Fibroblast of skin of left biceps (primary cell): ENCODE results near the gene PRR5L.

Source experiments
- DNase-seq, 2 experiments: peaks; one replicate each; pipeline ENCODE4 v3.0.0-alpha.2; 2013; ENCODE audit warnings: low read depth in 2 of 2

PRR5L gene

DNA sequence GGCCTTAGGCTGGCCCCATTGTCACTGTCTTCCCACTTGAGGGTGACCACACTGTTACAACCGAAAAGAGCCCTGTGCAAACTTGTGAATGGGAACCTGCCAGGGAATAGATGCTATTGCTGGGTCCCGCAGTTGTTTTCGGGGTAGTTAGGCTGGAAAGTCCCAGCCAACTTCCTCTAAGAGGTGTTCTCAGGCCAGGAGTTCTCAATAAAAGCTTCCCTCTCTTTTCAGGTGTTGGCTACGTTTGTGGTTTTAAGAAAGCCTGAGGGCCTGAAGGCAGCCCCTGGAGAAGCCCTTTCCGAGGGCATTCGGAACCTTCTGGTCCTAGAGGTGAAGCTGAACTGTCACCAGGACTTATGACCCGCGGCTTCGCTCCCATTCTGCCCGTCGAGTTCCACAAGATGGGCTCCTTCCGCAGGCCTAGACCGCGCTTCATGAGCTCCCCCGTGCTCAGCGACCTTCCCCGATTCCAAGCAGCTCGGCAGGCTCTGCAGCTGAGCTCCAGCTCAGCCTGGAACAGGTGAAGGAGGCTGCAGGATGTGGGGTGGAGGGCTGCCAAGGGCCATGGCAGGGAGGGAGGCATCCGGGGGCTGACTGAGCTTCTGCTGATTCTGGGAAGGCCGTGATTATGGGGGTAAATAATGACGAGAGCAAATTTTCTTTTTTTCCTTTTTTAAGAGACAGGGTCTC is 104.8 kb downstream of the PRR5L start:
- no peak for DNase-seq

DNA sequence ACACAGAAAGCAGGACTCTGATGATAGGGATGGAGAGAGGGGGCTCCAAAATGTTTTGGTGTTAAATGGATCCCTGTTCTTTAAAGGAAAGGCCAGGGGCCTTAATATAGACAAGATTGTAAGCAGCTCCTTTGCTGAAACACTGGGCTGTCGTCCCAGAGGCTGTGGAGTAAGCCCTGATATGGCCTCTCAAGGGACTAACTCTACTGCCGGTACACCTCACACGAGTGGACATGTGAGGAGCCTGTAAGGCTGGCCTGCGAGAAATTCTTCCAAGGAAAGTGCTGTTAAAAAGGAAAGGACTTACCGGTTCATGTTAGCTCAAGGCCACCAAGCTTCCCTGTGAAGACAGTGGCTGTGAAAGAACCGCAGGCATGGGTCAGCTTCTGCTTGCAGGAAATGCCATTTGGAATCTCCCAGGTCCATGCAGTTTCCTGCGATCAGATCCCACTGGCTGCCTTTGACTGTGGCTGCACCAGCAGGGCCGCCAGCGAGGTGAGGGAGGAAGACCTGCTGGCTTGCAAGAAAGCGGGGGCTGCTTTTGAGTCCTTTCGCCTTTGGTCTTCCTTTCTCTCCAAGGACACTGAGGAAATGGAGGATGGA is 106.6 kb downstream of the PRR5L start:
- no peak for DNase-seq

DNA sequence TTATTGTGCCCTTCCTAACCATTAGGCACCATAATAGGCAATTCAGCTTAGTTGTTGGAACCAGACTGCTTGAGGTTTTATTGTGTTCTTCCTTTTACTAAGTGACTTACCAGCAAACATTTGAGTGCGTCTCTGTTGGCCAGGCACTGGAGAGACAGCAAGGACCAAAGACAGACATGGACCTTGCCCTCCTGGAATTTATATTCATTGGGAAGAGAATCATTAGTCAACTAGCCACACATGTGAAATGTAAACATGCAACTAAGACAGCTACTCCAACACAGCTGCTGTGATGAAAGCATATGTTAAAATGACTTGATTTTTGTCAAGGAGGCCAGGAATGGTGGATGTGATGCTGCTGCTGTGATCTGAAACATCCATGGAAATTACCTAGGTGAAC is 107.6 kb downstream of the PRR5L start:
- no peak for DNase-seq

- no peak for DNase-seq
Measured at GRCh38 chr11:36404831-36405230, 108.7 kb downstream of the PRR5L start.

DNA sequence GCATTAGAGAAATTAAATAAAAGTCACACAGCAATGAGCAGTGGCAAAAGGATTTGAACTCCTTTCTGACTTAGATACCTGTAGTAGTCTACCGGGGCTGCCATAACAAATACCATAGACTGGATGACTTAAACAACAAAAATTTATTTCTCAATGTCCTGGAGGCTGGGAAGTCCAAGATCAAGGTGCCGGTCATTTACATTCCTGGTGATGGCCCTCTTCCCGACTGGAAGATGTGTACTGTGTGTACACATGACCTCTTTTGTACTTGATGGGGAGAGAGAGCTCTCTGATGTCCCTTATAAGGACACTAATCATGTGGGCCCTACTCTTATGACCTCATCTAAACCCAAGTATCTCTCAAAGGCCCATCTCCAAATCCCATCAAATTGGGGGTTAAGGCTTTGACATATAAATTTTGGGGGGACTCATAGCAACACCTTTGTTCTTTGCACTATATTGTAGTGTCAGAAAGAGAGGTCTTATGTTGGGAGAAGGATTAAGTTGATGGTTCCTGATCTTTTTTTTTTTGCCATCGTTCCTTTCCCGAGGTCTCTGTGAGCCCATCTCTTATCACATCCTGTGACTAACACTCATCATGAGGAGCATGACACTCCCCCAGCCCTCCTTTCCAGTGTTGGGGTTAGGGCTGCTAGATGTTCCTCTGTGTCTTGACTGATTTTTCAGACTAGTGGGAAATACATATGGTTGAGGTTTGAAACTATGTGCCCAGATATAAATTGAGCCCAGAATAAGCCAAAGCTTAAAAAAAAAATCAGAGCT is 109.7 kb downstream of the PRR5L start:
- no peak for DNase-seq

- DNase-seq = no peak
Measured at GRCh38 chr11:36407356-36407755, 111.3 kb downstream of the PRR5L start.

GRCh38 chr11:36408498-36409136 is 112.5 kb downstream of the PRR5L start:
- no peak for DNase-seq

DNA sequence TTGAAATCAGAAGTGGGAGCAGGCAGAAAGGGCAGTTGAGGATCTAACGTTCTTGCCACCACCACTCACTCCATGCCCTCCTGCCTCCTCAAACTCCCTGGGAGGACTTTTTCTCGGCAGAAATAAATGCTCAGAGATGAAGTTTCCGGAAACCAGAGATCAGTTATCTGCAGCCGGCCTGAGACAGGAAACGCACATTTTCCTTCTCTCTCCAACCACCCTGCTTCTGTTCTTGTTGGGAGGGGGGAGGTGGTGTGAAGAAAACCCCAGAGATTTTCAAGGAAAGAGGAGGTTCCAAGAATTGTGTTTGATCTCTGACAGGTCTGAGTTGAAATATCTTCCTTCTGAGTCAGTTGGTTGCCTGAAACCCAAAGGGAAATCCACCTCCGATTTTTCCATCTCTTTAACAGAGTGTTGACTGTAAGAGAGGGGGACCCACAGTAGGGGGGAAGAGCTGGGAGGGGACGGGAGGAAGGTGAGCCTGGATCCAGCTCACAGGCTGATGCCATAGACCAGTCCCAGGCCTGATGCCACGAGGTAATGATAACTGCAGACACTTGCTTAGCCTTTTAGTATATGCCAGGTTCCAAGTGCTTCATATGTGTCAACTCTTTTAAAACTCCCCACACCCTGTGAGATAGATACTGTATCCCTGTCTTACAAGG is 113.2 kb downstream of the PRR5L start:
- DNase-seq = no peak

- no peak for DNase-seq
Measured at GRCh38 chr11:36411202-36411640, 115.1 kb downstream of the PRR5L start.

- DNase-seq = no peak
Measured at GRCh38 chr11:36412781-36413383, 116.8 kb downstream of the PRR5L start.

DNA sequence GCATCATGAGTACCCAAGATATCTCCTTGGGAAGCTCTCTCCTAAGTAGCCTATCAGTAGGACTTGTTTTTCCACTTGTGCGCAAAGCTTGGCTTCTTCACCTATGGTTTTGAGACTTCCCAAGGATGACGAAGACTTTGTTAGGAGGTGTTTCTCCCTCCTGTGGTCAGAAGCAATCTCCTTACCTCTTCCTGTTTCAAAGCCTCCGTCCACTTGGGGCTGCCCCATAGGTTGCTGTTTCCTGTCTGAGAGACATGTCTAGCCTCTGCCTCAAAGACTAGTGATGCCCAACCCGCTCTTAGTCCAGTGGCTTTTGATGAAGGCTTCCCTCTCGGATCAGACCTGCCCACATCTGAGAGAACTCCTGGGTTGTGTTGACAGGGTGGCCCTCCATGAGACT is 121.1 kb downstream of the PRR5L start:
- no peak for DNase-seq

- DNase-seq = no peak
Measured at GRCh38 chr11:36419791-36420424, 123.8 kb downstream of the PRR5L start.

DNA sequence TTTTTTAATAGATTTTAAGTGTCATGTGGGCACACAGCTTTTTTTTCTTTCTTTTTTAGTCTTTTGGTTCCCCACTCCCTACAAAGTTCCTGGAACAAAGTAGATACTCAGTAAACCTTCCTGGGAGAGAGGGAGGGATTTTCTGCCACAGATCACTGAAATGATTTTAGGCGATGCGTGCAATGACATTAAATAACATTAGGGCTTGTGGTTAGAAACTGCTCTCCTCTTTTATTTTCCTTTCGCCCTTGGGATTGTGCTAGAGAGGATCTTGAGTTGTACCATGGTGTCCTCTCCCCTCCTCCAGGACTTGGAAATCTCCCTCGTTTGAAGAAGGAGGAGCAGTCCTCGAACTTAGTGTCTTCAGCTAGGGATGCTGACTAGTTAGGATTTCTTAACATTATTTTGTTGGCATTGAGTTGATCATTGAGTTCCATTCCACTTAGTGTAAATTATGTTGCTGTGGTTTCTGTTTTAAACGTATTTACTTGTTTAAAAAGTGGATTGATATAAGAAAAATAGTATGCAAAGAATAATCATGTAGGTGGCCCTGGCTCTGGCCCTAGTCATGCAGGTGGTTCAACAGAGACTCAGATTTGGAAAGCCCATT is 125.6 kb downstream of the PRR5L start:
- DNase-seq = no peak

DNA sequence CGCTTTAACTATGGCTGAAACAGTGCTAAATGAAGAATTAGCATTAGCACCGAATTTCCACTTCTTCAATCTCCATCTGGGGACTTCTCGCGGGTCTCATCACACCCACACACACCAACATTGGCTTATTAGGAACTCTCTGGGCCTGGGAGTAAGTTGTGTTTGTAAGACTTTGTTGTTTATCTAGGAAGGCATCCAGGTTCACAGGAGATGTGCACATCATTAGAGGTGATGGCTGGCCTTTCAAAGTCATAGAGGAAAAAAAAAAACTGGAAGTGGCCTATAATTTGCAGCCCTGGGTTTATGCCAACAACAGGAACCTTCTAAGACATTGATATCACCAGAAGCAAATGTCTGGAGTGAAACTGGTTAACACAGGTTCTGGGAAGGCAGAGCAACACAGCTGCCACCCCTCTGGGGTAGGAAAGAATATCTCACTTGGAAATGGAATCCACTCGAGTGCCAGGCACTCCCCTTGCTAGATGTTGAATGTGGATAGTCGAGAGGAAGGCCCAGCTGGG is 129.5 kb downstream of the PRR5L start:
- DNase-seq = no peak

- DNase-seq = no peak
Measured at GRCh38 chr11:36426226-36426848, 130.2 kb downstream of the PRR5L start.

DNA sequence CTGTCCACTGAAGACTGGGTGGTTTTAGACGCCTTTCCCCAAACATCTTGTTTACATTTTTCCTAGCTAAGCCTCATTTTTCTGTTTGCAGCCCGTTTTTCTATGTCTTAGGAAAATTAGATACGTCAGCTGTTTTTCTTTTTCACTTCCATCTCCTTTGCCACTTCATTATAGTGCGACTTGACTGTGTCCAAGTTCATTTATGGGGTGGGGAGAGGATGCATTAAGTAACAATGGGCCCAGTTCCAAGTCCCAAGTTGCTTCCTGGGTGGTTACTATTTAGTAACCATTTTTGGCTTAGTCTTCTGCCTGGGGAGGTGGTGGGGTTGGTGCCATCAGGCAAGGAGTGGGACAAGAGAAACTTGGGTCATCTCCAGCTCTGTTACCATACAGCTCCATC is 131.0 kb downstream of the PRR5L start:
- DNase-seq = no peak

- no peak for DNase-seq
Measured at GRCh38 chr11:36427876-36428275, 131.8 kb downstream of the PRR5L start.

GRCh38 chr11:36431429-36432092 is 135.5 kb downstream of the PRR5L start:
- DNase-seq = peak; percentile 64 to 66

DNA sequence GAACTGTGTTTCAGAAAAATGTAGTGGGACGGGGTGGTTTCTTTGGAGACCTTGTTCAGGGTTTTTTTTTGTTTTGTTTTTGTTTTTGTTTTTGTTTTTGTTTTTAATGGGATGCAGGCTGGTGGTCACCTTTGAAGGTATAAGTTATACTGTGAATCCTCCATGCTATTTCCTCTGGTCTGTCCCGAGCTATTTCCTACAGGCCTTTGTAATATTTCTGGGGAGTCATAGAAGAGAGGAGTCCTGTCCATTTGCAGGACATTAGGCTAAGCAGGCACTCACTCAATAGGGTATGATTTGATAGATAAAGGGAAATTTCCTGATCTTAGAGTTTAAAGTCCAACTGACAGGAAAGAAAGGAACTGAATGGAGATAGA is 136.0 kb downstream of the PRR5L start:
- no peak for DNase-seq
